Measurements from ENCODE around the gene CLCN6.

CLCN6 gene

GRCh38 chr1:11797525-11798216 lies 8.3 kb upstream of the CLCN6 start:
- no peak for TF ChIP-seq CTCF (IDR thresholded peaks at IDR 0.05; ENCODE audit: insufficient read depth, low read length)
- TF ChIP-seq GABPA (IDR thresholded peaks at IDR 0.05; ENCODE audit: low read depth), result no peak
- H3K4me3 ChIP-seq (replicated peaks; ENCODE audit: insufficient read depth, low read length), result no peak overlapping the region
- no peak for DNase-seq (ENCODE audit: low read depth in 1 of 2, low spot score in 1 of 2)
- H3K27ac ChIP-seq (replicated peaks), result no peak overlapping the region
- no peaks in the 10 kb centered on the region for H3K27me3 ChIP-seq (ENCODE audit: insufficient read depth, poor library complexity, severe bottlenecking)

GRCh38 chr1:11799099-11799498 lies 6.9 kb upstream of the CLCN6 start:
- TF ChIP-seq GABPA (IDR thresholded peaks at IDR 0.05; ENCODE audit: low read depth) (no peak), REST (IDR thresholded peaks at IDR 0.05; ENCODE audit: insufficient replicate concordance, low read depth) (no peak), SPI1 (IDR thresholded peaks at IDR 0.05; ENCODE audit: borderline replicate concordance, low read depth) (no peak), POLR2AphosphoS5 (IDR thresholded peaks at IDR 0.05; ENCODE audit: low read depth) (no peak), CTCF (IDR thresholded peaks at IDR 0.05; ENCODE audit: insufficient read depth, low read length) (no peak)
- Histone ChIP-seq H3K4me3 (replicated peaks; ENCODE audit: insufficient read depth, low read length) (no peak overlapping the region), H3K27me3 (ENCODE audit: insufficient read depth, poor library complexity, severe bottlenecking) (no peaks in the 10 kb centered on the region), H3K27ac (replicated peaks) (no peak overlapping the region)
- no peak for DNase-seq (ENCODE audit: low read depth in 1 of 2, low spot score in 1 of 2)

- Histone ChIP-seq H3K27ac (replicated peaks) (no peak overlapping the region), H3K27me3 (ENCODE audit: insufficient read depth, poor library complexity, severe bottlenecking) (no peaks in the 10 kb centered on the region), H3K4me3 (replicated peaks; ENCODE audit: insufficient read depth, low read length) (no peak overlapping the region)
- DNase-seq (ENCODE audit: low read depth in 1 of 2, low spot score in 1 of 2), result no peak
- TF ChIP-seq POLR2AphosphoS5 (IDR thresholded peaks at IDR 0.05; ENCODE audit: low read depth), result no peak
- TF ChIP-seq GABPA (IDR thresholded peaks at IDR 0.05; ENCODE audit: low read depth), result no peak
- no peak for TF ChIP-seq REST (IDR thresholded peaks at IDR 0.05; ENCODE audit: insufficient replicate concordance, low read depth)
- no peak for TF ChIP-seq CTCF (IDR thresholded peaks at IDR 0.05; ENCODE audit: insufficient read depth, low read length)
- no peak for TF ChIP-seq SPI1 (IDR thresholded peaks at IDR 0.05; ENCODE audit: borderline replicate concordance, low read depth)
Observed at GRCh38 chr1:11799896-11800295, 6.1 kb upstream of the CLCN6 start.

- Histone ChIP-seq H3K27ac (replicated peaks) (no peak overlapping the region), H3K4me3 (replicated peaks; ENCODE audit: insufficient read depth, low read length) (no peak overlapping the region), H3K27me3 (ENCODE audit: insufficient read depth, poor library complexity, severe bottlenecking) (no peaks in the 10 kb centered on the region)
- DNase-seq (ENCODE audit: low read depth in 1 of 2, low spot score in 1 of 2), result no peak
- no peak for TF ChIP-seq REST (IDR thresholded peaks at IDR 0.05; ENCODE audit: insufficient replicate concordance, low read depth)
- no peak for TF ChIP-seq CTCF (IDR thresholded peaks at IDR 0.05; ENCODE audit: insufficient read depth, low read length)
- no peak for TF ChIP-seq SPI1 (IDR thresholded peaks at IDR 0.05; ENCODE audit: borderline replicate concordance, low read depth)
- no peak for TF ChIP-seq GABPA (IDR thresholded peaks at IDR 0.05; ENCODE audit: low read depth)
- TF ChIP-seq POLR2AphosphoS5 (IDR thresholded peaks at IDR 0.05; ENCODE audit: low read depth), result no peak
Observed at GRCh38 chr1:11800391-11800755, 5.6 kb upstream of the CLCN6 start.

Measured in HL-60 (cell line).